Measurements from ENCODE around the gene TEX2.

- no peak for TF ChIP-seq CTCF (IDR thresholded peaks at IDR 0.05)
- no peak for TF ChIP-seq USF2 (CRISPR knock-in tag; IDR thresholded peaks at IDR 0.05)
- no peak for TF ChIP-seq MXD4 (CRISPR knock-in tag; IDR thresholded peaks at IDR 0.05; ENCODE audit: borderline replicate concordance)
- no peak for TF ChIP-seq CREB1 (CRISPR knock-in tag; IDR thresholded peaks at IDR 0.05)
- TF ChIP-seq IRF2 (CRISPR knock-in tag; IDR thresholded peaks at IDR 0.05; ENCODE audit: borderline replicate concordance, low read depth): no peak
- TF ChIP-seq ZBTB21 (CRISPR knock-in tag; IDR thresholded peaks at IDR 0.05; ENCODE audit: borderline replicate concordance): no peak
- no peak for TF ChIP-seq PRDM15 (CRISPR knock-in tag; IDR thresholded peaks at IDR 0.05)
- no peak for TF ChIP-seq GABPB1 (CRISPR knock-in tag; IDR thresholded peaks at IDR 0.05)
- no peak for TF ChIP-seq TEAD4 (CRISPR knock-in tag; IDR thresholded peaks at IDR 0.05)
Observed at GRCh38 chr17:64209356-64209941, 53.6 kb downstream of the TEX2 start.

Data from WTC11 (cell line).